Gastrocnemius medialis (tissue), 4 donors: ENCODE data around the gene SPATA25.

ENCODE experiments used
- POLR2A ChIP-seq, 2 donors: fragments of 450-650 bp; IDR thresholded peaks; one replicate each; pipeline ENCODE4 v1.6.1; 2017; ENCODE audit warnings: antibody characterized with exemption in 2 of 2, mild to moderate bottlenecking in 2 of 2, moderate library complexity in 2 of 2
- TF ChIP-seq, protein P1 (sequence below), 5 experiments: fragments of 450-650 bp in 3 of 5; fragments of 200-600 bp in 2 of 5; sonication (generic) in 2 of 5; IDR thresholded peaks in 4 of 5; conservative IDR thresholded peaks in 1 of 5; 1 replicate in 4 of 5; 2 replicates in 1 of 5; pipeline ENCODE4 v1.5.1; 2016 to 2019; ENCODE audit warnings: antibody characterized with exemption in 5 of 5, mild to moderate bottlenecking in 3 of 5, moderate library complexity in 3 of 5

DNA sequence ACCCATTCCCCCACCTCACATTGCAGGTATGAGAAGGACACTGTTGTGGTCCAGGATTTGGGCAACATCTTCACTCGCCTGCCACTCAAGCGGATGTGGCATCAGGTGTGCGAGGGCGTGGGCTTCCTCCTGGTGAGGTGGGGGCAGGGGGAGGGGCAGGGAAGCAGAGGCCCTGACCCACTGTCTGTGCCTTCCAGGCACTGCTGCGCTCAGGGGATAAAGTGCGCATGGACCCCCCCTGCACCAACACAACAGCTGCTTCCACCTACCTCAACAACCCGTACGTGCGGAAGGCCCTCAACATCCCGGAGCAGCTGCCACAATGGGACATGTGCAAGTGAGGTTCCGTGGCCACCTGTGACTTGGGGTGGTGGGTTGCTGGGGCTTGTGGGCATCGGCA, 7.4 kb upstream of the SPATA25 start:
- TF ChIP-seq, protein P1, sequence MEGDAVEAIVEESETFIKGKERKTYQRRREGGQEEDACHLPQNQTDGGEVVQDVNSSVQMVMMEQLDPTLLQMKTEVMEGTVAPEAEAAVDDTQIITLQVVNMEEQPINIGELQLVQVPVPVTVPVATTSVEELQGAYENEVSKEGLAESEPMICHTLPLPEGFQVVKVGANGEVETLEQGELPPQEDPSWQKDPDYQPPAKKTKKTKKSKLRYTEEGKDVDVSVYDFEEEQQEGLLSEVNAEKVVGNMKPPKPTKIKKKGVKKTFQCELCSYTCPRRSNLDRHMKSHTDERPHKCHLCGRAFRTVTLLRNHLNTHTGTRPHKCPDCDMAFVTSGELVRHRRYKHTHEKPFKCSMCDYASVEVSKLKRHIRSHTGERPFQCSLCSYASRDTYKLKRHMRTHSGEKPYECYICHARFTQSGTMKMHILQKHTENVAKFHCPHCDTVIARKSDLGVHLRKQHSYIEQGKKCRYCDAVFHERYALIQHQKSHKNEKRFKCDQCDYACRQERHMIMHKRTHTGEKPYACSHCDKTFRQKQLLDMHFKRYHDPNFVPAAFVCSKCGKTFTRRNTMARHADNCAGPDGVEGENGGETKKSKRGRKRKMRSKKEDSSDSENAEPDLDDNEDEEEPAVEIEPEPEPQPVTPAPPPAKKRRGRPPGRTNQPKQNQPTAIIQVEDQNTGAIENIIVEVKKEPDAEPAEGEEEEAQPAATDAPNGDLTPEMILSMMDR (IDR thresholded peaks at IDR 0.05 in 4 of 5, conservative IDR thresholded peaks at IDR 0.05 in 1 of 5), result no peak
- TF ChIP-seq POLR2A (IDR thresholded peaks at IDR 0.05), result no peak
